AG04450 (cell line): ENCODE data around the gene IDH3A. TPM values are rescaled to one million over a fixed set of nuclear protein-coding genes. Genes with fewer than 3 reads are reported as not detected.

Experiments
- CTCF ChIA-PET: fragments of 300-600, 350-600 bp; formaldehyde crosslinking; extraction: SDS; loops from one replicate; lab custom pipeline; 2022; ENCODE audit warnings: antibody characterized with exemption, inconsistent platforms; lab: Charles Lee
- POLR2A ChIA-PET: fragments of 350-600 bp; formaldehyde crosslinking; extraction: SDS; loops from one replicate; lab custom pipeline; 2021; ENCODE audit warnings: antibody characterized with exemption, inconsistent platforms; lab: Yijun Ruan, JAX
- DNase-seq: peaks from one replicate; pipeline ENCODE4 v3.0.0-alpha.2; 2011; ENCODE audit warnings: low read depth, low spot score
- H3K27ac ChIP-seq: one replicate; pipeline ENCODE4 v1.5.1; 2012; ENCODE audit warnings: low read depth, low read length, control low read depth
- H3K27me3 ChIP-seq: one replicate; pipeline ENCODE4 v1.6.0; 2012; ENCODE audit warnings: low read length; ENCODE audit not compliant: control insufficient read depth, insufficient read depth
- H3K4me3 ChIP-seq: 2 replicates; pipeline ENCODE4 v1.5.1; 2011; ENCODE audit warnings: mild to moderate bottlenecking, low read depth, low read length, control low read depth
- H3K9me3 ChIP-seq: 2 replicates; pipeline ENCODE4 v1.5.1; 2012; ENCODE audit warnings: low read length; ENCODE audit not compliant: control insufficient read depth, insufficient read depth
- polyA minus RNA-seq: library from RNA; depleted of rRNA, polyadenylated mRNA; stranded (reverse); fragments of >200 nt; gene quantifications from 2 replicates; pipeline ENCODE4 v1.2.3, GENCODE V29; 2011; rRNA and poly(A)+ RNA removed
- polyA plus RNA-seq: library from polyadenylated mRNA; depleted of rRNA; stranded (reverse); fragments of >200 nt; gene quantifications from 2 replicates; pipeline ENCODE4 v1.2.3, GENCODE V29; 2011; rRNA removed
- TF ChIP-seq, protein P1 (sequence below): IDR thresholded peaks from 2 replicates; pipeline ENCODE4 v1.5.1; 2011; ENCODE audit warnings: low read depth, low read length, control low read depth, inconsistent platforms

IDH3A gene
- 57.0 and 69.1 TPM in 2 replicates for polyA plus RNA-seq
- polyA minus RNA-seq: 39.1 and 41.2 TPM in 2 replicates

DNA sequence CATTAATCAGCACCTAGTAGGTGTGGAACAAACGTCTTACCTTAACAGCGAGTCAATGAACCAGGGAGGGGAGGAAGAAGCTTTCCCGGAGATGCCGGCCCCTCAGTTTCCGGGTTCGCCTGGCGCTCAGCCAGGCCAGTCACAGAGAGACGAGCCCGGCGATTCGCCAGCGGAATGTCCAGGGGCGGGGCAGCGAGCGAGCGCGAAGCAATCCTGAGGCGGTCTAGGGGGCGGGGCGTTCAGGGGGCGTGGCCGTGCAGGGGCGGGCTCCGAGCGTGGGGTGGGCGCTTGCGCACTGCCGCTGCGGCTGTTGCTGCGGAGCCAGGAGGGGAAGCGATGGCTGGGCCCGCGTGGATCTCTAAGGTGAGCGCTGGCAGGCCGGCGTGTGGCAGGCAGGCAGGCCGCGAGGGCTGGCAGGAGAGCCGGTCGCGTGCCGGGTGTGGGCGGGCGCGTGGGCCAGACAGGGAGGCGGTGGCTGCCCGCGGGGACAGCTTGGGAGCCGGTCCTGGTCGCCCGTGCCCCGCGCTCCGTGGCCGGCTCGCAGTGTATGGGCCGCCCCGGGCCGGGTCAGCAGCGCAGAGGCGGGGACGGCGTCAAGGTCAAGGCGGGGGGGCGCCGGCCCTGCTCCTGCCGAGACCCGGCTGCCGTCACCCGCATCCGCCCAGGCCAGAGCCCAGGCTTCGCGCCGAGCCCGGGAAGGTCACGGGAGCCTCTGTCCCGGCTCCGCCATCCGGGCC, at the start of gene IDH3A:
Gene IDH3A, plus strand, starts transcription at position 295 of the 737 bp plus-strand sequence. Its CDS starts 42 bp downstream, at position 337.
- TF ChIP-seq, protein P1, sequence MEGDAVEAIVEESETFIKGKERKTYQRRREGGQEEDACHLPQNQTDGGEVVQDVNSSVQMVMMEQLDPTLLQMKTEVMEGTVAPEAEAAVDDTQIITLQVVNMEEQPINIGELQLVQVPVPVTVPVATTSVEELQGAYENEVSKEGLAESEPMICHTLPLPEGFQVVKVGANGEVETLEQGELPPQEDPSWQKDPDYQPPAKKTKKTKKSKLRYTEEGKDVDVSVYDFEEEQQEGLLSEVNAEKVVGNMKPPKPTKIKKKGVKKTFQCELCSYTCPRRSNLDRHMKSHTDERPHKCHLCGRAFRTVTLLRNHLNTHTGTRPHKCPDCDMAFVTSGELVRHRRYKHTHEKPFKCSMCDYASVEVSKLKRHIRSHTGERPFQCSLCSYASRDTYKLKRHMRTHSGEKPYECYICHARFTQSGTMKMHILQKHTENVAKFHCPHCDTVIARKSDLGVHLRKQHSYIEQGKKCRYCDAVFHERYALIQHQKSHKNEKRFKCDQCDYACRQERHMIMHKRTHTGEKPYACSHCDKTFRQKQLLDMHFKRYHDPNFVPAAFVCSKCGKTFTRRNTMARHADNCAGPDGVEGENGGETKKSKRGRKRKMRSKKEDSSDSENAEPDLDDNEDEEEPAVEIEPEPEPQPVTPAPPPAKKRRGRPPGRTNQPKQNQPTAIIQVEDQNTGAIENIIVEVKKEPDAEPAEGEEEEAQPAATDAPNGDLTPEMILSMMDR: no peak
- no peaks in the 10 kb centered on the region for H3K9me3 ChIP-seq
- ChIA-PET POLR2A (interaction anchor here (0.6 to 1.0 kb wide), 7 partner anchors 18 to 149 kb away, joined by 3 to 8 read pairs (median 4); partner anchors contain the start of gene CIB2), CTCF (interaction anchor here (0.9 to 1.3 kb wide), 2 partner anchors 28 to 41 kb away, joined by 3 to 5 read pairs; no protein-coding TSS in a partner anchor)
- peak within 1 kb of the TSS; percentile 77 for H3K4me3 ChIP-seq
- DNase-seq: peak; percentile 88
- no peak within 1 kb of the TSS for H3K27ac ChIP-seq
- no peaks in the 10 kb centered on the region for H3K27me3 ChIP-seq

DNA sequence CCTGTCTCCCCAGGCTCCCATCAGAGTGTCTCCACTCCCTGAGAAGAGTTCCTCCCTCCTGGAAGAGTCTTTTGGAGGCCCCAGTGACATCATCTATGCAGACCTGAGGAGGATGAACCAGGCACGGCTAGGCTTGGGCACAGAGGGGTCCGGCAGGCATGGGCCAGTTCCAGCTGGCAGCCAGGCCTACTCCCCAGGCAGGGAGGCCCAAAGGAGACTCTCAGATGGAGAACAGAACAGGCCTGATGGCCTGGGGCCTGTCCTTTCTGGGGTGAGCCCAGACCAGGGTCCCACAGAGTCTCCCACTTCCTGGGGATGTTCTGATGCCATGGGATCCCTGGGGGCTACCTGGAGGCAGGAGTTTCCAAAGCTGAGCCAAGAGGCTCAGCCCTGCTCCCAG, 48.3 kb upstream of the IDH3A start:
- H3K27me3 ChIP-seq: peaks cover 10% of the 10 kb centered on the region
- ChIA-PET CTCF (interaction anchor here (2.1 kb wide), 1 partner anchor 134 kb away, joined by 8 read pairs; no protein-coding TSS in a partner anchor), POLR2A (no interaction called here)
- TF ChIP-seq, protein P1: no peak
- H3K4me3 ChIP-seq: no peak overlapping the region
- DNase-seq: no peak
- H3K27ac ChIP-seq: no peak overlapping the region
- H3K9me3 ChIP-seq: no peaks in the 10 kb centered on the region

DNA sequence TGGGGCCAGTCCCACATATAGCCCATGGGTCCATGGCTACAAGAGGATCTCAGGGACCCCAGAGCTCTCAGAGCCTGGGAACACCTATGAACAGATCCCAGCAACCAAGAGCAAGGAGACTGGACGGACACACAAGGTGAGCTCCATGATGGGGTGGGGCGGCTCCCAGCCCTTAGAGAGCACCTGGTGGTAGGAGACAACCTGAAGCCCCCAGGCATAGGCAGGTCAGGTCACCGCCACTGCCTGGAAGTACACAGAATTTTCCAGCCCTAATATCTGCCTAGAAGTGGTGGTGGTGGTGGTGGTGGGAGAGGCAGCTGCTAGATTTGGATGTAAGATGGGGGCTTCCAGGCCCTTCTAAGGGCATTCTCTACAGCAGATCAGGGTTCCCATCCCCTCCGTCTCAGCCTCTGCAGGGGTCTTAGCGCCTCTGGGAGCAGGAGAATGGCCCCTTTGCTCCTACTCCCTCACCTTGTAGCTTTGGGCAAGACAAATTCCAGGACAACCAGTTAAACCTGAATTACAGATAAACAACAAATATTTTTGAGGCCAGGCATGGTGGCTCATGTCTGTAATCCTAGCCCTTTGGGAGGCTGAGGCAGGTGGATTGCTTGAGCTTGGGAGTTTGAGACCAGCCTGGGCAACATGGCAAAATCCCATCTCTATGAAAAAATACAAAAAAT, 47.6 kb upstream of the IDH3A start:
- ChIA-PET CTCF (interaction anchor here (0.7 to 2.1 kb wide), 2 partner anchors 134 to 142 kb away, joined by 3 to 8 read pairs; no protein-coding TSS in a partner anchor), POLR2A (interaction anchor here (1.1 kb wide), 1 partner anchor 9 kb away, joined by 4 read pairs; no protein-coding TSS in a partner anchor)
- TF ChIP-seq, protein P1: no peak
- DNase-seq: no peak
- no peak overlapping the region for H3K27ac ChIP-seq
- no peaks in the 10 kb centered on the region for H3K9me3 ChIP-seq
- no peak overlapping the region for H3K4me3 ChIP-seq
- peaks cover 10% of the 10 kb centered on the region for H3K27me3 ChIP-seq

DNA sequence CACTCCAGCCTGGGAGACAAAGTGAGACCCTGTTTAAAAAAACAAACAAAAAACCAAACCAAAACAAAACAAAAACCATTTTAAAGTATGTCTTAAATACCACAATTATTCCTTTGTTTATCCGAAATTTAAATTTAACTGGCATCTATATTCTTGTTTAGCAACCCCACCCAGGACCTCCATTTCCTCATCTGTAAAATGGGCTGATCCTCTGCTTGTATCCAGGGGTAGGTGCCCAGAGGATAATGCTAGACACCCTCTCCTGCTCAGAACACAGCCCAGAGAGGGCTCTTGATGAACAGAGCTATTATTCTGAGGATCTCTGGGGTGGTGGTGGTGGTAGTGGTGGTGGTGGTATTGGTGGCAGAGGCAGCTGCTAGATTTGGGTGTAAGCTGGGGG, 47.0 kb upstream of the IDH3A start:
- POLR2A ChIA-PET: interaction anchor here (1.1 kb wide), 1 partner anchor 9 kb away, joined by 4 read pairs; no protein-coding TSS in a partner anchor
- TF ChIP-seq, protein P1: no peak
- Histone ChIP-seq H3K4me3 (no peak overlapping the region), H3K27me3 (peaks cover 10% of the 10 kb centered on the region), H3K9me3 (no peaks in the 10 kb centered on the region), H3K27ac (no peak overlapping the region)
- DNase-seq: no peak
- CTCF ChIA-PET: interaction anchor here (0.7 to 2.1 kb wide), 3 partner anchors 135 to 143 kb away, joined by 3 to 8 read pairs (median 4); no protein-coding TSS in a partner anchor
